ENCODE results near the gene PACS2.
"Not testable (repeated sequence)": the region's sequence is repeated elsewhere in the genome, so short reads cannot be mapped to it uniquely, and the experiment has no call there.

PACS2 gene

DNA sequence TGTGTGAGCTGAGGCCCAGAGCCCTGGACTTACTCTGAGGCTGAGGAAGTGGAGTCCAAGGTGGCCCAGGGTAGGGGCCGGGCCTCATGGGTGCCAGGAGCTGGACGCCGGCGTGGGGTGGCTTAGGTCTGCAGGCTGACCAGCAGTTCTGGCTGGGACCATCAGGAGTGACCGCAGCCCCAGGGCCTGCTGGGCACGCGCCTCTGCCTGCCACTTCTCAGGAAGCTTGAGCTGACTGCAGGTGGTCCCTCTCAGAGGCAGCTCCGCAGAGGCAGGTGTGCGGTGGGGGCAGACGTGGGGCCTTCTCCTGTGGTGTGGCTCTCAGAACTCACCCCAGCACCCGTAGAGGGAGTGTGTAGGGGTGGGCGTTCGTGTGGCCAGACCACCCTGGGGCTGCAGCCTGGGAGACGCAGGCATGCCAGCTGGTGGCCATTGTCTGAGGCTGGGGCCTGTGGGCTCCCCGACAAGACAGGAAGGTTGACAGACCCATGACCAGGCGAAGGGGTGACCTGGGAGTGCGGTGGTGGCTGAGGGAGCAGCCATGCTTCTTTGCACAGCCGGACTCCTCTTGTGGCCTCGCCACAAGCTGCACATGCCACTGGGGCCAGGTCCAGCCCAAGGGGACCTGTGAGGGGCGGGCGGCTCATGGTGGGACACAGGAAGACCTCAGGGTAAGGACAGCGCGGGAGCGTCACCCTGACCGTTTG is 43.7 kb downstream of the PACS2 start:
- no peaks in the 10 kb centered on the region for H3K36me3 ChIP-seq (ENCODE audit: insufficient read depth, low read depth, low read length)

DNA sequence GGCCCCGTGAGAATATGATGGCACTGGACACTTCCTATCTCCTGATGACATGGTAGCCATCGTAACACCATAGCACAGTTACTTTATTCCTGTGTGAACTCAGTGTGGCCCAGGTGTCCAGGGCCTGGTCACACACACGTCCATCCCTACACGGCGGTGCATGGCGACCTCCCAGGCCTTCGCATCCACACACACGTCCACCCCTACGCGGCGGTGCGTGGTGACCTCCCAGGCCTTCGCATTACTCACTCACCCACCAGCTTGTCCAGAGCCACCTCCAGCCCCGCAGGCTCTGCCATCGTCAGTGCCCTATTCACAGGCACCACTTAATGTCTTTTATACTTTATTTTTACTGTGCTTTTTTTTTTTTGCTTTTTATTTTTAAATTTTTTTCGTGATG is 44.4 kb downstream of the PACS2 start:
- Histone ChIP-seq H3K36me3 (ENCODE audit: insufficient read depth, low read depth, low read length) (no peaks in the 10 kb centered on the region), H3K9me3 (ENCODE audit: insufficient read depth, low read depth, low read length) (no peaks in the 10 kb centered on the region), H3K9ac (ENCODE audit: low read depth, low read length) (no peak overlapping the region), H3K4me1 (ENCODE audit: insufficient read depth, low read length) (no peaks in the 10 kb centered on the region; the same call in 1 of the 2 replicates), H3K27ac (ENCODE audit: low read length) (no peak overlapping the region), H3K4me3 (ENCODE audit: low read length) (no peak overlapping the region), H3K27me3 (ENCODE audit: insufficient read depth, low read length) (peaks cover 5% of the 10 kb centered on the region)

More for the DNA sequence above, 43.7 kb downstream of the PACS2 start:
- Histone ChIP-seq H3K9ac (ENCODE audit: low read depth, low read length) (no peak overlapping the region), H3K27ac (ENCODE audit: low read length) (no peak overlapping the region), H3K4me3 (ENCODE audit: low read length) (no peak overlapping the region), H3K9me3 (ENCODE audit: insufficient read depth, low read depth, low read length) (no peaks in the 10 kb centered on the region), H3K4me1 (ENCODE audit: insufficient read depth, low read length) (no peaks in the 10 kb centered on the region; the same call in 1 of the 2 replicates), H3K27me3 (ENCODE audit: insufficient read depth, low read length) (peaks cover 3% of the 10 kb centered on the region)

DNA sequence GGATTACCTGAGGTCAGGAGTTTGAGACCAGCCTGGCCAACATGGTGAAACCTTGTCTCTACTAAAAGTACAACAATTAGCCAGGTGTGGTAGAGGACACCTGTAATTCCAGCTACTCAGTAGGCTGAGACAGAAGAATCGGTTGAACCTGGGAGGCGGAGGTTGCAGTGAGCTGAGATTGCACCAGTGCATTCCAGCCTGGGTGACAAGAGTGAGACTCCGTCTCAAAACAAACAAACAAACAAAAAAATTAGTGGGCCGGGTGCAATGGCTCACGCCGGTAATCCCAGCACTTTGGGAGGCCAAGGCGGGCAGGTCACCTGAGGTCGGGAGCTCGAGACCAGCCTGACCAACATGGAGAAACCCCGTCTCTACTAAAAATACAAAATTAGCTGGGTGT is 46.9 kb downstream of the PACS2 start:
- not testable (repeated sequence) for H3K36me3 ChIP-seq (ENCODE audit: insufficient read depth, low read depth, low read length); H3K27ac ChIP-seq (ENCODE audit: low read length); H3K9ac ChIP-seq (ENCODE audit: low read depth, low read length); H3K4me3 ChIP-seq (ENCODE audit: low read length); H3K4me1 ChIP-seq (ENCODE audit: insufficient read depth, low read length); H3K9me3 ChIP-seq (ENCODE audit: insufficient read depth, low read depth, low read length); H3K27me3 ChIP-seq (ENCODE audit: insufficient read depth, low read length)

DNA sequence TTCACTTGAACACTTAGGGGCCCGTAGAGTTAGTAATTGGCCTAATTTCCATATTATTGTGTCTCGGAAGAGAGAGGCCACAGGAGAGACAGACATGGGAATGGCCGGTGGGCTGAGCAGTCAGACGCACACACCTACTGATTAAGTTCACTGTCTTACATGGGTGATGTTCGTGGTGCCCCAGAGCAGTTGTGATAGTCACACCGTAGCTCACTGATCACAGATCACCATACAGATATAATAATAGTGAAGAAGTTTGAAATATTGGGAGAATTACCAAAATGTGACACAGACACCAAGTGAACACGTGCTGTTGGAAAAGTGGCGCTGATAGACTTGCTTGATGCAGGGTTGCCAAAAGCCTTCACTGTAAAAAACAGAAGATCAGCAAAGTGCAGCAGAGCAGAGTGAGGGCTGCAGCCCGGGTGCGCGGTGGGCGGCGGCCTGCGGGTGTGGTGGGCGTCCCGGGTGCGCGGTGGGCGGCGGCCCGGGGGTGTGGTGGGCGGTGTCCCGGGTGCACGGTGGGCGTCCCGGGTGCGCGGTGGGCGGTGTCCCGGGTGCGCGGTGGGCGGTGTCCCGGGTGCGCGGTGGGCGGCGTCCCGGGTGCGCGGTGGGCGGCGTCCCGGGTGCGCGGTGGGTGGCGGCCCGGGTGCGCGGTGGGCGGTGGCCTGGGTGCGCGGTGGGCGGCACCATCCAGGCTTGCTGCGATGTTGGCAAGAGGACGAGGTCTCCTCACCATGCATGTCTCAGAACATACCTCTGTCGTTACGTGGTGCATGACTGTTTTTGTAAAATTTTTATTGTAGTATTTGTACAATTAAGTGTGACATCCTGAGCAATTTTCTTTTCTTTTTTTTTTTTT is 49.5 kb downstream of the PACS2 start:
- no peaks in the 10 kb centered on the region for H3K9me3 ChIP-seq (ENCODE audit: insufficient read depth, low read depth, low read length)
- H3K4me1 ChIP-seq (ENCODE audit: insufficient read depth, low read length) = no peaks in the 10 kb centered on the region
- H3K4me3 ChIP-seq (ENCODE audit: low read length) = no peak overlapping the region
- H3K9ac ChIP-seq (ENCODE audit: low read depth, low read length) = no peak overlapping the region
- no peak overlapping the region for H3K27ac ChIP-seq (ENCODE audit: low read length)
- no peaks in the 10 kb centered on the region for H3K36me3 ChIP-seq (ENCODE audit: insufficient read depth, low read depth, low read length)
- peaks cover 5% of the 10 kb centered on the region for H3K27me3 ChIP-seq (ENCODE audit: insufficient read depth, low read length)

DNA sequence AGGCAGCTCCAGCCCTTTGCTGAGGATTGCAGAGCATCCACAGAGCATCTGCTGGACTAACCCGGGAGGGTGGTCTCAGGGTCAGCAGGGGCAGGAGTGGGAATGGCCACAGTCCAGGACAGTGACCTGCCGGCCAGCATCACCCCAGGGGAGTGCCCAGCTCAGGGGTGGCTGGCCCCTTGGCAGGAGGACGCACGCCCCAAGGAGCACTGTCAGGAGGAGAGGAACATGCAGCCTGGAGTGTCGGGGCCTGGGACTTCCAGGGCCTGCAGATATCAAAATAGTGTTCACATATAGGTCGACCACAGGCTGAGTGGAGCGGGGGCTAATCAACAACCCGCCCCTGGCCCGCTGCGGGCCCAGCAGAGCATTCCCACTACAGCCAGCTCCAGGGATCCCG is 50.6 kb downstream of the PACS2 start:
- Histone ChIP-seq H3K27me3 (ENCODE audit: insufficient read depth, low read length) (peaks cover 5% of the 10 kb centered on the region), H3K27ac (ENCODE audit: low read length) (no peak overlapping the region), H3K9me3 (ENCODE audit: insufficient read depth, low read depth, low read length) (no peaks in the 10 kb centered on the region), H3K36me3 (ENCODE audit: insufficient read depth, low read depth, low read length) (no peaks in the 10 kb centered on the region), H3K4me3 (ENCODE audit: low read length) (no peak overlapping the region), H3K4me1 (ENCODE audit: insufficient read depth, low read length) (no peaks in the 10 kb centered on the region), H3K9ac (ENCODE audit: low read depth, low read length) (no peak overlapping the region)

DNA sequence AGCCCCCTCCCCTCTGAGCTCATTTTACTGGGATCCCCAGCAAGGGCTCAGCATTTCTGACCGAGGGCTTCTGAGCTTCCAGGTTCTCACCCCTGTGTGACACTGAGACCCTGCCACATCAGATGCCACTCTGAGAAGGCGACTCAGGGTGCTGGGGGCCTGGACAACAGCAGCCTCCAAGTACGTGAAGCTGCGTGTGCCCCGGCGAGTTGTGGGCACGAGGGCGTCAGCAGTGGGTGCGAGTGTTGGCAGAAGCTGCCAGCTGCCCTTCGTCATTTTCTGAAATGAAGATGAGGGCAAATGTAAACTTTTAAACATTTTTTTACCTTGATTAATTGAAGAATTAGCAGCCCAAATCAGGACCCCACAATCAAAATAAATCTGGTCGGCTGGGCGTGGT is 51.1 kb downstream of the PACS2 start:
- no peak overlapping the region for H3K4me3 ChIP-seq (ENCODE audit: low read length)
- H3K27me3 ChIP-seq (ENCODE audit: insufficient read depth, low read length) = peaks cover 5% of the 10 kb centered on the region
- H3K9me3 ChIP-seq (ENCODE audit: insufficient read depth, low read depth, low read length) = no peaks in the 10 kb centered on the region
- no peaks in the 10 kb centered on the region for H3K36me3 ChIP-seq (ENCODE audit: insufficient read depth, low read depth, low read length)
- H3K27ac ChIP-seq (ENCODE audit: low read length) = no peak overlapping the region
- H3K4me1 ChIP-seq (ENCODE audit: insufficient read depth, low read length) = no peaks in the 10 kb centered on the region
- H3K9ac ChIP-seq (ENCODE audit: low read depth, low read length) = no peak overlapping the region

DNA sequence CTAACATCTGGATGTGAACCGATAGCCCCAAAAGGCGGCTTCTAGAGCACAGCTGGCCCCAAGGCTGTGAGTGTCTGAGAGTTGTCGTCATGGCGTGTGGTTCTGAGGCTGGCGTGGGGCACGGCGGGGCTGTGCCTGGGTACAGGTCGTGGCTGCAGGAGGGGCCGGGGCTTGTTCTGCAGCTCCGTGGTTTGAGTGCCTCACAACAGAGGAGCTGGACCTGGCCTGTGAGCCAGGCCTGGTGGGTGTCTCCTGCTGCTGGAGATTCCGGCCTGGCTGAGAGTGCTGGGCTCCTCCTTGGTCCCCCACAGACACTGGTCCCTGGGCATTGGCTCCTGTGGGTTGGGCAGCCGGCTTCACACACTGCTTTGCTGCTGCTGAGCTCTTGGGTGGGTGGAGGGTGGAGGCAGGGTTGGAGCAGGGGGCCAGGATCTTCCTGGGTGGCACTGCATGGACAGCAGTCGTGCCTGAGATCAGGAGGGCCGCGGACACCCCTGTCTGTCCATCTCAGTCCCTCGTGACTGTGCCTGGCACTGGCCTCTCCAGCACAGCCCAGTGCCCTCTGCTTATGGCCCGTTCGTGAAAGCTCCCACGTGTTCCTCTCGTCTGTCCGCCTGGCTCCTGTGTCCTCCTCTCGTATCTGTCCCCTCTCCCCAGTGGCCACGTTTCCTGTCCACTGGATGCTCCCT is 52.0 kb downstream of the PACS2 start:
- H3K27ac ChIP-seq (ENCODE audit: low read length) = no peak overlapping the region
- H3K4me1 ChIP-seq (ENCODE audit: insufficient read depth, low read length) = no peaks in the 10 kb centered on the region
- H3K9ac ChIP-seq (ENCODE audit: low read depth, low read length) = no peak overlapping the region

DNA sequence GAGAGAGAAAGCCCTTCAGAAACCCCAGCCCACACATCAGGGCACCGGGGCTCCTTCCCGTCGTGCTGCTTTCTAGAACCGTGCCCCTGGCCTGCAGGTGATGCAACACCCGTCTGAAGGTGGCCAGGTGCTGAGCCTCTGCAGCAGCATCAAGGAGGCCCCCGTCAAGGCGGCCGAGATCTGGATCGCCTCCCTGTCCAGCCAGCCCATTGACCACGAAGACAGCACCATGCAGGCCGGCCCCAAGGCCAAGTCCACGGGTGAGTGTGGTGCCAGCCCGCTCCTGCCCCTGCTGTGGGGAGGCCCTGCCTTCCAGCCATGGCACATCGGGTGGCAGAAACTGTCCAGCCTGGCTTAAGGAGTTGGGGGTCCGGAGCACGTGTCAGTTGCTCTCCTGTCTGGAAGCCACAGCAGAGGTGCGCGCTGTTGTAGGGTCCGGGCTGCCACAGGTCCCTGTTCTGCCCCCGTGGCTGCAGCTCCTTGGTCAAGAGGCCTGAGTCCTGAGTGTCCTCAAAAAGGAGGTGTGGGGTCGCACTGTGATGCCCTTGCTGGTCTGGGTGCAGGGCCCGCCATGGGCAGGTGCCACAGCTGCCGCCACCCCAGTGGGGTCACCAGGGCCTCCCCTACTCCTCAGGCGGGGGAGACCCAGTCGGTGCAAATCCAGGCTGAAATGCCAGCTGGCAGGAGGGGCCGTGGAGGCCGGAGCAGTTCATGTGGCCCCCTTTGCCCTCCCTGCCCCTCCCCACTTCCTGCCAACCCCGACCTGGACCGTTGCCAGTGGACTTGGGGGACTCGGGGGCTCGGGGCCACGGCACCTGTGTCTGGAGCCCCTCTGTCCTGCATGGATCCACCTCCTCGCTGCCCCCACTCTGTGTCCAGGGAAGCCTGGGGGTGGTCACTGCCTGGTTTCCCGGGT is 52.8 kb downstream of the PACS2 start:
- Histone ChIP-seq H3K27me3 (ENCODE audit: insufficient read depth, low read length) (peaks cover 5% of the 10 kb centered on the region), H3K9ac (ENCODE audit: low read depth, low read length) (no peak overlapping the region)

More for the DNA sequence above, 52.0 kb downstream of the PACS2 start:
- H3K9me3 ChIP-seq (ENCODE audit: insufficient read depth, low read depth, low read length) = no peaks in the 10 kb centered on the region
- H3K36me3 ChIP-seq (ENCODE audit: insufficient read depth, low read depth, low read length) = no peaks in the 10 kb centered on the region
- H3K27me3 ChIP-seq (ENCODE audit: insufficient read depth, low read length) = peaks cover 5% of the 10 kb centered on the region
- no peak overlapping the region for H3K4me3 ChIP-seq (ENCODE audit: low read length)

DNA sequence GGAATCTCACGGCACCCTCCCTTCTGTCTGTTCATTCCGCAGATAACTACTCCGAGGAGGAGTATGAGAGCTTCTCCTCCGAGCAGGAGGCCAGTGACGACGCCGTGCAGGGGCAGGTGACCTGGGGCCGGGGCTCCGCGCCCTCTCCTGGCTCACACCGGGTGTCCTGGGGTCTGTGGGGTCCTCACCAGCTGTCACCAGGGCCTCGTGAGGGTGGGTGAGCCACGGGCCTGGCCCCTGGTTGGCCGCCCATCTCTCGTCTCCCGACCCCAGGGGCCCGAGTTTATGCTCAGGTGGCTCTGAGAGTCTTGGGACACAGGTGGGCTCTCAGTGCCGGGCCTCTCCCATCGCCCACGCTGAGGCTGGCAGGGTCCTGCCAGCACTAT is 53.5 kb downstream of the PACS2 start:
- no peaks in the 10 kb centered on the region for H3K9me3 ChIP-seq (ENCODE audit: insufficient read depth, low read depth, low read length)
- H3K36me3 ChIP-seq (ENCODE audit: insufficient read depth, low read depth, low read length) = 0 out of 2 replicates have a peak, but pooled peaks cover 3% of the 10 kb centered on the region
- H3K27me3 ChIP-seq (ENCODE audit: insufficient read depth, low read length) = peaks cover 5% of the 10 kb centered on the region
- H3K4me3 ChIP-seq (ENCODE audit: low read length) = no peak overlapping the region
- H3K4me1 ChIP-seq (ENCODE audit: insufficient read depth, low read length) = no peaks in the 10 kb centered on the region
- no peak overlapping the region for H3K9ac ChIP-seq (ENCODE audit: low read depth, low read length)
- no peak overlapping the region for H3K27ac ChIP-seq (ENCODE audit: low read length)

More for the DNA sequence above, 52.8 kb downstream of the PACS2 start:
- H3K27ac ChIP-seq (ENCODE audit: low read length) = no peak overlapping the region
- no peak overlapping the region for H3K4me3 ChIP-seq (ENCODE audit: low read length)
- no peaks in the 10 kb centered on the region for H3K4me1 ChIP-seq (ENCODE audit: insufficient read depth, low read length)
- no peaks in the 10 kb centered on the region for H3K9me3 ChIP-seq (ENCODE audit: insufficient read depth, low read depth, low read length)
- H3K36me3 ChIP-seq (ENCODE audit: insufficient read depth, low read depth, low read length) = 0 out of 2 replicates have a peak, but pooled peaks cover 3% of the 10 kb centered on the region

DNA sequence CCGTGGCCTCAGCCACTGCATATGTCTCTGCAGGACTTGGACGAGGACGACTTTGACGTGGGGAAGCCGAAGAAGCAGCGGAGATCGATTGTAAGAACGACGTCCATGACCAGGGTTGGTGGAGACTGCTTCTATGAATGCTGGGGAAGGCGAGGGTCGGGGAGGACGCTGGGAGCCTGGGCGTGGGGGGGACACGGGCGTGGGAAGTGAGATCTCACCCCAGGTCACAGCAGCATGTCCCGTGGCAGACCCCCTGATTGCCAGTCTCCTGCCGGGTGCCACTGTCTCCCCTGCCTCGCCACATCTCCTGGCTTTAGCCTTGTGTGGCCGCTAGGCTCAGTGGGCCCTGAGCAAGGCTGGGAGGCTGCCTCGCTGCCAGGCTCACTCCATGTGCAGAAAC is 53.9 kb downstream of the PACS2 start:
- Histone ChIP-seq H3K27me3 (ENCODE audit: insufficient read depth, low read length) (peaks cover 1% of the 10 kb centered on the region), H3K27ac (ENCODE audit: low read length) (no peak overlapping the region), H3K4me3 (ENCODE audit: low read length) (no peak overlapping the region), H3K36me3 (ENCODE audit: insufficient read depth, low read depth, low read length) (0 out of 2 replicates have a peak, but pooled peaks cover 3% of the 10 kb centered on the region), H3K4me1 (ENCODE audit: insufficient read depth, low read length) (no peaks in the 10 kb centered on the region), H3K9me3 (ENCODE audit: insufficient read depth, low read depth, low read length) (no peaks in the 10 kb centered on the region), H3K9ac (ENCODE audit: low read depth, low read length) (no peak overlapping the region)

Measured in iPS-20b (cell line).